GM12801 (cell line): Measurements from ENCODE around the gene LRRC74A.

Experiments
- CTCF ChIP-seq: IDR thresholded peaks from one replicate; pipeline ENCODE4 v1.5.1; 2011; ENCODE audit warnings: control low read depth; ENCODE audit not compliant: insufficient read length; ENCODE audit errors: extremely low read depth

Gene LRRC74A

GRCh38 chr14:76792422-76792821 lies 33.8 kb upstream of the LRRC74A start:
- no peak for TF ChIP-seq CTCF

- TF ChIP-seq CTCF, result no peak
Observed at GRCh38 chr14:76793324-76793723, 32.9 kb upstream of the LRRC74A start.

- no peak for TF ChIP-seq CTCF
Observed at GRCh38 chr14:76793956-76794355, 32.3 kb upstream of the LRRC74A start.

- no peak for TF ChIP-seq CTCF
Observed at GRCh38 chr14:76806446-76806845, 19.8 kb upstream of the LRRC74A start.

- TF ChIP-seq CTCF, result no peak
Observed at GRCh38 chr14:76808011-76808410, 18.2 kb upstream of the LRRC74A start.

- no peak for TF ChIP-seq CTCF
Observed at GRCh38 chr14:76808990-76809389, 17.2 kb upstream of the LRRC74A start.

- TF ChIP-seq CTCF, result no peak
Observed at GRCh38 chr14:76810525-76810924, 15.7 kb upstream of the LRRC74A start.

GRCh38 chr14:76810953-76811400 lies 15.2 kb upstream of the LRRC74A start:
- no peak for TF ChIP-seq CTCF
